ENCODE results near the gene FXYD6. TPM values are rescaled to one million over a fixed set of nuclear protein-coding genes. Genes with fewer than 3 reads are reported as not detected.

Gene FXYD6
- total RNA-seq, 1 experiment from 2014 or later, result 0.54 TPM

DNA sequence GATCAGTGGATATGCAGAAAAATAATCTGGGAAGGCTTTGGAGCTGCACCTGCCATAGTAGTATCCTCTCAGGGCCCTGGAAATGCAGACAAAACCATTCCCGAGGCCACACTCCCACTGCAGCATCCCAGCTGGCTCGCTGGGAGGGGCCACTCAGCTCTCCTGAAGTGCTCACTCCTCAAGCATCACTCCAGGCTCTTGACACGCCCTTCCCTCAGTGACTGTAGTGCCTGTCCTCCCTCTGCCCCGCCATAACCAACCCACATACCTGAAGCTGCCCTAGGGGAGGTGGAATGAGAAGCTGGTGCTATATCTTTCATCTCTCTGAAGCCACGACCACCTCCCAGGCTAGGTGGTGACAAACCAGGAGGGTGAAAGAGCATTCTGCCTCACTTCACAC lies 84.2 kb downstream of the FXYD6 start:
- Histone ChIP-seq H3K27ac (ENCODE audit: low read length) (no peak overlapping the region), H3K36me3 (ENCODE audit: control insufficient read depth, insufficient read depth, low read length) (no peaks in the 10 kb centered on the region; the same call in 1 of the 2 replicates), H3K4me3 (ENCODE audit: low read depth in 2 of 2, low read length in 2 of 2) (no peak overlapping the region), H3K9me3 (ENCODE audit: control insufficient read depth, insufficient read depth, low read depth, low read length) (no peaks in the 10 kb centered on the region), H3K27me3 (ENCODE audit: control insufficient read depth, insufficient read depth, low read length) (peaks cover 26% of the 10 kb centered on the region), H3K4me1 (ENCODE audit: control insufficient read depth, insufficient read depth, low read length) (peaks cover 10% of the 10 kb centered on the region)
- intact Hi-C loops (cut with micrococcal nuclease; ENCODE audit: unreplicated experiment), result no loop called here
- TF ChIP-seq POLR2AphosphoS5 (IDR thresholded peaks at IDR 0.05; ENCODE audit: low read depth, low read length) (no peak), CTCF (IDR thresholded peaks at IDR 0.05) (no peak), TCF7L2 (IDR thresholded peaks at IDR 0.05; ENCODE audit: low read depth, low read length) (no peak), SIN3A (IDR thresholded peaks at IDR 0.05; ENCODE audit: borderline replicate concordance, insufficient read depth, low read depth, low read length) (no peak)
- TF ChIP-seq, protein P1, sequence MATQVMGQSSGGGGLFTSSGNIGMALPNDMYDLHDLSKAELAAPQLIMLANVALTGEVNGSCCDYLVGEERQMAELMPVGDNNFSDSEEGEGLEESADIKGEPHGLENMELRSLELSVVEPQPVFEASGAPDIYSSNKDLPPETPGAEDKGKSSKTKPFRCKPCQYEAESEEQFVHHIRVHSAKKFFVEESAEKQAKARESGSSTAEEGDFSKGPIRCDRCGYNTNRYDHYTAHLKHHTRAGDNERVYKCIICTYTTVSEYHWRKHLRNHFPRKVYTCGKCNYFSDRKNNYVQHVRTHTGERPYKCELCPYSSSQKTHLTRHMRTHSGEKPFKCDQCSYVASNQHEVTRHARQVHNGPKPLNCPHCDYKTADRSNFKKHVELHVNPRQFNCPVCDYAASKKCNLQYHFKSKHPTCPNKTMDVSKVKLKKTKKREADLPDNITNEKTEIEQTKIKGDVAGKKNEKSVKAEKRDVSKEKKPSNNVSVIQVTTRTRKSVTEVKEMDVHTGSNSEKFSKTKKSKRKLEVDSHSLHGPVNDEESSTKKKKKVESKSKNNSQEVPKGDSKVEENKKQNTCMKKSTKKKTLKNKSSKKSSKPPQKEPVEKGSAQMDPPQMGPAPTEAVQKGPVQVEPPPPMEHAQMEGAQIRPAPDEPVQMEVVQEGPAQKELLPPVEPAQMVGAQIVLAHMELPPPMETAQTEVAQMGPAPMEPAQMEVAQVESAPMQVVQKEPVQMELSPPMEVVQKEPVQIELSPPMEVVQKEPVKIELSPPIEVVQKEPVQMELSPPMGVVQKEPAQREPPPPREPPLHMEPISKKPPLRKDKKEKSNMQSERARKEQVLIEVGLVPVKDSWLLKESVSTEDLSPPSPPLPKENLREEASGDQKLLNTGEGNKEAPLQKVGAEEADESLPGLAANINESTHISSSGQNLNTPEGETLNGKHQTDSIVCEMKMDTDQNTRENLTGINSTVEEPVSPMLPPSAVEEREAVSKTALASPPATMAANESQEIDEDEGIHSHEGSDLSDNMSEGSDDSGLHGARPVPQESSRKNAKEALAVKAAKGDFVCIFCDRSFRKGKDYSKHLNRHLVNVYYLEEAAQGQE (IDR thresholded peaks at IDR 0.05; ENCODE audit: insufficient read depth in 1 of 2, low read depth in 2 of 2, low read length in 1 of 2), result no peak
- ATAC-seq (no peak), DNase-seq (ENCODE audit: low read depth, low spot score) (no peak)
- in situ Hi-C loops (cut with HindIII; ENCODE audit: low pct_unique_long_range_greater_than_20kb, low sequenced_read_pairs), result no loop called here
- POLR2A ChIA-PET, result interaction anchor here (0.6 kb wide), 1 partner anchor 457 kb away, joined by 8 read pairs; no protein-coding TSS in a partner anchor
- BruUV-seq (replicated peaks), result no TSS peak
- CTCF ChIA-PET, result interaction anchor here (0.6 kb wide), 1 partner anchor 404 kb away, joined by 5 read pairs; no protein-coding TSS in a partner anchor

DNA sequence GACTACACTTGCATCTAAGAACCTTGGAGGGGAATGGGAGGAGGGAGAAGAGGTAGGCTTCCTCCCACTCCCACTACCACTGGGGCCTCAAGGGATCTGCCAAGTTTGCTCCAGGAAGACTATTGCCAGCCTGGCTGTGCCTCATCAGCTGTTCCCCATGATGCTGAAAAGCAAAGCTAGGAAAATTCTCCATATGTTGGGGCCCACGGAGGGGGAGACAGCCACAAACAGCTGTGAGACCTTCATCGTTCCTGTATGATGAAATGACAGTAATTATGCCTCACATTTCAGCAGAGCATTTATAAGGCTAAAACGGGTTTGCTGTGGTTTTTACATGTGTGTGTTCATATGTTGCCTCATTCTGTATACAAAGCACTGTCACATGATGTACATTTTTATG lies 86.2 kb downstream of the FXYD6 start:
- peaks cover 18% of the 10 kb centered on the region for H3K27me3 ChIP-seq (ENCODE audit: control insufficient read depth, insufficient read depth, low read length)
- POLR2A ChIA-PET, result no interaction called here

More for the DNA sequence above, 86.2 kb downstream of the FXYD6 start:
- BruUV-seq (replicated peaks), result no TSS peak
- Histone ChIP-seq H3K9me3 (ENCODE audit: control insufficient read depth, insufficient read depth, low read depth, low read length) (no peaks in the 10 kb centered on the region), H3K27ac (ENCODE audit: low read length) (no peak overlapping the region), H3K4me3 (ENCODE audit: low read depth in 2 of 2, low read length in 2 of 2) (no peak overlapping the region), H3K4me1 (ENCODE audit: control insufficient read depth, insufficient read depth, low read length) (0 out of 2 replicates have a peak, but pooled peaks cover 4% of the 10 kb centered on the region), H3K36me3 (ENCODE audit: control insufficient read depth, insufficient read depth, low read length) (no peaks in the 10 kb centered on the region; the same call in 1 of the 2 replicates)
- CTCF ChIA-PET, result no interaction called here
- intact Hi-C loops (cut with micrococcal nuclease; ENCODE audit: unreplicated experiment) (no loop called here), in situ Hi-C loops (cut with HindIII; ENCODE audit: low pct_unique_long_range_greater_than_20kb, low sequenced_read_pairs) (no loop called here)
- TF ChIP-seq, protein P1 (IDR thresholded peaks at IDR 0.05; ENCODE audit: insufficient read depth in 1 of 2, low read depth in 2 of 2, low read length in 1 of 2), result no peak
- no peak for TF ChIP-seq SIN3A (IDR thresholded peaks at IDR 0.05; ENCODE audit: borderline replicate concordance, insufficient read depth, low read depth, low read length)
- no peak for TF ChIP-seq POLR2AphosphoS5 (IDR thresholded peaks at IDR 0.05; ENCODE audit: low read depth, low read length)
- TF ChIP-seq CTCF (IDR thresholded peaks at IDR 0.05), result no peak
- TF ChIP-seq TCF7L2 (IDR thresholded peaks at IDR 0.05; ENCODE audit: low read depth, low read length), result no peak
- no peak for ATAC-seq
- no peak for DNase-seq (ENCODE audit: low read depth, low spot score)

Measured in Panc1 (cell line).